Urinary bladder (tissue), 4 donors: ENCODE data around the gene ZMAT1. TPM values are rescaled to one million over a fixed set of nuclear protein-coding genes. Genes with fewer than 3 reads are reported as not detected.
"Not testable (repeated sequence)": the region's sequence is repeated elsewhere in the genome, so short reads cannot be mapped to it uniquely, and the experiment has no call there.

ENCODE experiments used
- DNase-seq: peaks from one replicate; pipeline ENCODE4 v3.0.0-alpha.2; 2015; ENCODE audit errors: extremely low spot score
- H3K27ac ChIP-seq: one replicate; pipeline ENCODE4 v1.5.1; 2013; ENCODE audit warnings: low read depth, mild to moderate bottlenecking, moderate library complexity
- H3K36me3 ChIP-seq: one replicate; pipeline ENCODE4 v1.6.1; 2013; ENCODE audit warnings: mild to moderate bottlenecking, moderate library complexity; ENCODE audit not compliant: insufficient read depth
- H3K4me1 ChIP-seq: one replicate; pipeline ENCODE4 v1.6.1; 2013; ENCODE audit warnings: mild to moderate bottlenecking, moderate library complexity; ENCODE audit not compliant: insufficient read depth
- H3K4me3 ChIP-seq: one replicate; pipeline ENCODE4 v1.5.1; 2013; ENCODE audit warnings: low read depth, low read length
- WGBS: extraction: QIAGEN DNeasy Blood & Tissue Kit; methylation state at CpG from one replicate; pipeline ENCODE4 v1.1.7; 2013; 5-methylcytosine and 5-hydroxymethylcytosine counted together
- polyA plus RNA-seq: library from polyadenylated mRNA; stranded (reverse); fragments of 200-250 nt; gene quantifications from one replicate; pipeline ENCODE4 v1.2.3, GENCODE V29; 2013
- total RNA-seq: library from RNA; depleted of rRNA; stranded (reverse); fragments of >200 nt; gene quantifications from one replicate; pipeline ENCODE4 v1.2.3, GENCODE V29; 2014
- donor health status: healthy with polysubstance abuse.
- donor health status: healthy.

ZMAT1 gene
- 7.2 TPM for total RNA-seq
- 3.6 TPM for polyA plus RNA-seq

GRCh38 chrX:101931488-101932248 lies at the start of gene ZMAT1:
ZMAT1 (minus strand) TSS chrX:101932027; CDS start chrX:101932008, 19 bp downstream.
- peak within 1 kb of the TSS; percentile 68 for H3K4me3 ChIP-seq
- WGBS: under 1% methylated on average over 69 of the region's 74 CpGs
- no peaks in the 10 kb centered on the region for H3K4me1 ChIP-seq
- no peaks in the 10 kb centered on the region for H3K36me3 ChIP-seq
- peak; percentile 78 for DNase-seq
- H3K27ac ChIP-seq: peak within 1 kb of the TSS; percentile 94

GRCh38 chrX:101977106-101977505 lies 45.3 kb upstream of the ZMAT1 start:
- Histone ChIP-seq H3K4me1 (no peaks in the 10 kb centered on the region), H3K36me3 (no peaks in the 10 kb centered on the region), H3K4me3 (no peak overlapping the region), H3K27ac (no peak overlapping the region)
- no peak for DNase-seq

- no peak for DNase-seq
- Histone ChIP-seq H3K4me1 (no peaks in the 10 kb centered on the region), H3K27ac (no peak overlapping the region), H3K36me3 (no peaks in the 10 kb centered on the region), H3K4me3 (no peak overlapping the region)
Measured at GRCh38 chrX:101973066-101973465, 41.2 kb upstream of the ZMAT1 start.

GRCh38 chrX:101964923-101965539 lies 33.2 kb upstream of the ZMAT1 start:
- 46% methylated on average over 2 of the region's 2 CpGs for WGBS
- not testable (repeated sequence) for H3K4me3 ChIP-seq, H3K27ac ChIP-seq, H3K4me1 ChIP-seq, H3K36me3 ChIP-seq, DNase-seq

GRCh38 chrX:101958139-101958538 lies 26.3 kb upstream of the ZMAT1 start:
- Histone ChIP-seq H3K36me3 (no peaks in the 10 kb centered on the region), H3K27ac (no peak overlapping the region), H3K4me1 (no peaks in the 10 kb centered on the region), H3K4me3 (no peak overlapping the region)
- DNase-seq: no peak
- 20% methylated on average over 1 of the region's 1 CpG for WGBS

- H3K4me3 ChIP-seq: no peak overlapping the region
- DNase-seq: no peak
- H3K27ac ChIP-seq: no peak overlapping the region
- H3K36me3 ChIP-seq: no peaks in the 10 kb centered on the region
- no peaks in the 10 kb centered on the region for H3K4me1 ChIP-seq
- WGBS: 76% methylated on average over 1 of the region's 1 CpG
Measured at GRCh38 chrX:101957174-101957573, 25.3 kb upstream of the ZMAT1 start.

GRCh38 chrX:101956556-101956955 lies 24.7 kb upstream of the ZMAT1 start:
- Histone ChIP-seq H3K27ac (no peak overlapping the region), H3K36me3 (no peaks in the 10 kb centered on the region), H3K4me1 (no peaks in the 10 kb centered on the region), H3K4me3 (no peak overlapping the region)
- no peak for DNase-seq
- 42% methylated on average over 2 of the region's 2 CpGs for WGBS

GRCh38 chrX:101950581-101950980 lies 18.8 kb upstream of the ZMAT1 start:
- H3K27ac ChIP-seq: no peak overlapping the region
- H3K36me3 ChIP-seq: no peaks in the 10 kb centered on the region
- 68% methylated on average over 6 of the region's 6 CpGs for WGBS
- H3K4me3 ChIP-seq: no peak overlapping the region
- DNase-seq: no peak
- H3K4me1 ChIP-seq: no peaks in the 10 kb centered on the region

GRCh38 chrX:101932249-101932570 lies 383 bp upstream of the ZMAT1 start:
- H3K36me3 ChIP-seq: no peaks in the 10 kb centered on the region
- H3K4me3 ChIP-seq: peak overlapping the region; percentile 68
- 48% methylated on average over 8 of the region's 8 CpGs for WGBS
- H3K27ac ChIP-seq: no peak overlapping the region
- DNase-seq: no peak
- no peaks in the 10 kb centered on the region for H3K4me1 ChIP-seq

GRCh38 chrX:101931136-101931487 lies 715 bp downstream of the ZMAT1 start:
- no peaks in the 10 kb centered on the region for H3K4me1 ChIP-seq
- peak overlapping the region; percentile 68 for H3K4me3 ChIP-seq
- DNase-seq: no peak
- peak overlapping the region; percentile 73 for H3K27ac ChIP-seq
- no peaks in the 10 kb centered on the region for H3K36me3 ChIP-seq
- WGBS: 4% methylated on average over 6 of the region's 6 CpGs

- Histone ChIP-seq H3K36me3 (no peaks in the 10 kb centered on the region), H3K27ac (no peak overlapping the region), H3K4me1 (no peaks in the 10 kb centered on the region), H3K4me3 (no peak overlapping the region)
- WGBS: 84% methylated on average over 5 of the region's 5 CpGs
- no peak for DNase-seq
Measured at GRCh38 chrX:101925733-101926132, 6.1 kb downstream of the ZMAT1 start.

- H3K4me3 ChIP-seq: no peak overlapping the region
Measured at GRCh38 chrX:101918751-101919150, 13.1 kb downstream of the ZMAT1 start.

GRCh38 chrX:101906136-101906796 lies 25.6 kb downstream of the ZMAT1 start:
- DNase-seq: no peak
- WGBS: 86% methylated on average over 5 of the region's 5 CpGs
- Histone ChIP-seq H3K4me1 (no peaks in the 10 kb centered on the region), H3K36me3 (no peaks in the 10 kb centered on the region), H3K4me3 (no peak overlapping the region), H3K27ac (no peak overlapping the region)

More at GRCh38 chrX:101918751-101919150, 13.1 kb downstream of the ZMAT1 start:
- WGBS: 64% methylated on average over 1 of the region's 1 CpG
- no peaks in the 10 kb centered on the region for H3K36me3 ChIP-seq
- H3K27ac ChIP-seq: no peak overlapping the region
- H3K4me1 ChIP-seq: no peaks in the 10 kb centered on the region
- DNase-seq: no peak

- Histone ChIP-seq H3K4me3 (no peak overlapping the region), H3K36me3 (no peaks in the 10 kb centered on the region), H3K27ac (no peak overlapping the region), H3K4me1 (no peaks in the 10 kb centered on the region)
- 81% methylated on average over 1 of the region's 1 CpG for WGBS
- no peak for DNase-seq
Measured at GRCh38 chrX:101904996-101905395, 26.8 kb downstream of the ZMAT1 start.
